Nephron (organoid): ENCODE measurements around the gene IL1RAPL1.

ENCODE experiments used
- H3K27ac Mint-ChIP-seq, 3 experiments: 2 replicates each; pipeline ENCODE4 v1.8.0; 2020; ENCODE audit warnings: mixed read lengths in 3 of 3, mild to moderate bottlenecking in 2 of 3, moderate library complexity in 1 of 3
- H3K27me3 Mint-ChIP-seq: 2 replicates; pipeline ENCODE4 v1.8.0; 2021; ENCODE audit warnings: low read depth, mild to moderate bottlenecking, moderate library complexity, mixed read lengths
- H3K36me3 Mint-ChIP-seq: 2 replicates; pipeline ENCODE4 v1.8.0; 2020; ENCODE audit warnings: low read depth, mixed read lengths
- H3K4me1 Mint-ChIP-seq: 2 replicates; pipeline ENCODE4 v1.8.0; 2020; ENCODE audit warnings: mixed read lengths
- H3K4me3 Mint-ChIP-seq, 3 experiments: 2 replicates each; pipeline ENCODE4 v1.8.0; 2020; ENCODE audit warnings: mild to moderate bottlenecking in 3 of 3, mixed read lengths in 3 of 3, moderate library complexity in 2 of 3
- H3K9me3 Mint-ChIP-seq: 2 replicates; pipeline ENCODE4 v1.8.0; 2020; ENCODE audit warnings: mixed read lengths
- TF ChIP-seq, protein P1 (sequence below), 3 experiments: fragments of 200-600 bp; sonication (generic); IDR thresholded peaks; one replicate each; pipeline ENCODE4 v1.5.0; 2021; ENCODE audit warnings: antibody characterized with exemption in 3 of 3; ENCODE audit not compliant: unreplicated experiment in 3 of 3

The IL1RAPL1 gene

DNA sequence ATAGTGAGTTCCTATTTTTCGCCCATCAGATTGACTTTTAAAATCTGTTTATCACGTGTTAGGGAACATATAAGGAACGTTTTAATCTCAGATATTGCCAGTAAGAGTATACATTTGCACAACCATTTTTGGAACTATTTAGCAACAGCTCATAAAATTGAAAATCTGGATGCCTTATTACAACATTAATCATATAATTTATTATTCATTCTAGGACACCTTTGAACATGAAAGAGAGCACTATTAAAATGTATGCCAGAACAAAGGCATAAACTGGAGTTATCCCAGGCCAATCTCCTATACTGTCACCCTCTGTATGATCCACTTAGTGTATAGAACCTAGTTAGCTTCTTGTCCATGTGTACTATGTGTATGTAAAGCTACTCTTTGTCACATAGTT, 1049.1 kb downstream of the IL1RAPL1 start:
- Mint-ChIP-seq H3K27ac (no peak overlapping the region), H3K36me3 (no peaks in the 10 kb centered on the region), H3K4me3 (no peak overlapping the region), H3K4me1 (no peaks in the 10 kb centered on the region), H3K27me3 (no peaks in the 10 kb centered on the region), H3K9me3 (no peaks in the 10 kb centered on the region)
- TF ChIP-seq, protein P1, sequence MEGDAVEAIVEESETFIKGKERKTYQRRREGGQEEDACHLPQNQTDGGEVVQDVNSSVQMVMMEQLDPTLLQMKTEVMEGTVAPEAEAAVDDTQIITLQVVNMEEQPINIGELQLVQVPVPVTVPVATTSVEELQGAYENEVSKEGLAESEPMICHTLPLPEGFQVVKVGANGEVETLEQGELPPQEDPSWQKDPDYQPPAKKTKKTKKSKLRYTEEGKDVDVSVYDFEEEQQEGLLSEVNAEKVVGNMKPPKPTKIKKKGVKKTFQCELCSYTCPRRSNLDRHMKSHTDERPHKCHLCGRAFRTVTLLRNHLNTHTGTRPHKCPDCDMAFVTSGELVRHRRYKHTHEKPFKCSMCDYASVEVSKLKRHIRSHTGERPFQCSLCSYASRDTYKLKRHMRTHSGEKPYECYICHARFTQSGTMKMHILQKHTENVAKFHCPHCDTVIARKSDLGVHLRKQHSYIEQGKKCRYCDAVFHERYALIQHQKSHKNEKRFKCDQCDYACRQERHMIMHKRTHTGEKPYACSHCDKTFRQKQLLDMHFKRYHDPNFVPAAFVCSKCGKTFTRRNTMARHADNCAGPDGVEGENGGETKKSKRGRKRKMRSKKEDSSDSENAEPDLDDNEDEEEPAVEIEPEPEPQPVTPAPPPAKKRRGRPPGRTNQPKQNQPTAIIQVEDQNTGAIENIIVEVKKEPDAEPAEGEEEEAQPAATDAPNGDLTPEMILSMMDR (IDR thresholded peaks at IDR 0.05; ENCODE audit: unreplicated experiment in 3 of 3) = no peak

DNA sequence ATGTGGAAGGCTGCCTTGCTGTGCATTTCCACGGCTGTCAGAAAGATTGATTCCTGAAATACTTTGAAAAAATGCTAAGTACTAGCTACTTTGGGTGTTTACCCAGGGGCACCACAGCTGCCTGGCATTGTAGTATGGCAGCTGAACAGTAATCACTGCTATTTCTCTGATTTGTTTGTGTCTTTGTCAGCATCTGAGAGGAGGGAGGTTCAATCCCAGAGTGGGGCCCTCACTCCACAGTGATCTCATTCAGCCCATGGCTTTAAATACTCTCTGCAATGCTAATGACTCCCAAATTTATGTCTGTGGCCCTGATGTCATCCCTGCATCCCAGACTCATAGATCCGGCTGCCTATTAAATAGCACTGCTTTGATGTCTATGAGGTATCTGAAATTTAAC, 1052.9 kb downstream of the IL1RAPL1 start:
- H3K4me1 Mint-ChIP-seq = no peaks in the 10 kb centered on the region
- peaks cover 4% of the 10 kb centered on the region for H3K9me3 Mint-ChIP-seq
- H3K27me3 Mint-ChIP-seq = no peaks in the 10 kb centered on the region
- TF ChIP-seq, protein P1 (IDR thresholded peaks at IDR 0.05; ENCODE audit: unreplicated experiment in 3 of 3) = no peak
- H3K36me3 Mint-ChIP-seq = no peaks in the 10 kb centered on the region
- no peak overlapping the region for H3K27ac Mint-ChIP-seq
- no peak overlapping the region for H3K4me3 Mint-ChIP-seq

DNA sequence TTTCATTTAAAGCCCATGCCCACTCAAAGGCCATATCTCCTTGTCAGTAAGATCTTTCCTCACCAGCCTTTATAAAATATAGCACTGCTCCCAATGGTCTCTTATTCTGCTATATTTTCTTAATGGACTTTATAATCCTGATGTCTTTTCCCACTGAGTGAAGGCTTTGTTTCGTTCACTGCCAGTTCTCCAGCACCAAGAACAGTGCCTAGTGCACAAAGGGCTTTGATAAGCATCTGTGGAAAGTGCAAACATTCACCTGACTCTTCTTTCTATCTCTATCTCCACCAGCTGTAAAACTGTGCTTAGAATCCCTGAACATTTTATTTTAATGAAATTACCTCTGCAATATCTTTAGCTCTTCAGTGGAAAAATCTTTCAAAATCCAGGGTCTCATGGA, 1054.2 kb downstream of the IL1RAPL1 start:
- Mint-ChIP-seq H3K9me3 (peaks cover 13% of the 10 kb centered on the region), H3K4me1 (no peaks in the 10 kb centered on the region), H3K4me3 (no peak overlapping the region), H3K36me3 (peaks cover 7% of the 10 kb centered on the region), H3K27ac (no peak overlapping the region), H3K27me3 (no peaks in the 10 kb centered on the region)
- TF ChIP-seq, protein P1 (IDR thresholded peaks at IDR 0.05; ENCODE audit: unreplicated experiment in 3 of 3) = no peak

DNA sequence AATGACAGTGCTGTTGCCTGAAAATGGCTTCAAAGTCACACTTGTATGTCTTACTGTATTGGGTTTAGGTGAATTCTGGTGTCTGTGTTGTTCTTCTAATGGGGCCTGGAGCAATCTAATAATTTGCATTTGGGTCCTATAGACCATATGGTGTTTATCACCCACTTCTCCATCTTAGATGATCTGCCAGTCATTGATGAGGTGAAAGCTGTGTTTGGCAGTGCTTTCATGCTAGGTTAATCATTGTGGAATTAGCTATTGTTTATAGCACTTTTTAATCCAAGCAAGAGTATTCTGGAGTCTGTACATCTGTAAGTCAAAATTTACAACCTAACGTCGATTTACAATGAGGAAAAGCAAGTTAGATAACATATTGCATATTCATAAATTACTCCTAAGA, 1055.9 kb downstream of the IL1RAPL1 start:
- TF ChIP-seq, protein P1 (IDR thresholded peaks at IDR 0.05; ENCODE audit: unreplicated experiment in 3 of 3) = no peak

DNA sequence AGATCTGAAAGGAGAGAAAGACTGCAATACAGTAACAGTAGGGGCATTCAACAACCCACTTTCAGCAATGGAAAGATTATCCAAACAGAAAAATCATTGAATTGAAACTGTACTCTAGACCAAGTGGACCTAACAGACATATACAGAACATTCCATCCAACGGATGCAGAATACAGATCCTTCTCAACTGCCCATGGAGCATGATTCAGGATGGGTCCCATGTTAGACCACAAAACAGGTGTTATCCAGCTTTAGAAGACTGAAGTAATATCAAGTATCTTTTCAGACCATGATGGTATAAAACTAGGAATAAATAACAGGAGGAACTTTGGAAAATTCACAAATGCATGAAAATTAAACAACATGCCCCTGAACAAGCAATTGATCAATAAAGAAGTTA, 1060.9 kb downstream of the IL1RAPL1 start:
- H3K4me3 Mint-ChIP-seq = no peak overlapping the region
- no peaks in the 10 kb centered on the region for H3K27me3 Mint-ChIP-seq
- TF ChIP-seq, protein P1 (IDR thresholded peaks at IDR 0.05; ENCODE audit: unreplicated experiment in 3 of 3) = no peak
- peaks cover 24% of the 10 kb centered on the region for H3K9me3 Mint-ChIP-seq
- peaks cover 10% of the 10 kb centered on the region for H3K36me3 Mint-ChIP-seq
- no peak overlapping the region for H3K27ac Mint-ChIP-seq
- H3K4me1 Mint-ChIP-seq = peaks cover 11% of the 10 kb centered on the region

More for the DNA sequence above, 1055.9 kb downstream of the IL1RAPL1 start:
- no peaks in the 10 kb centered on the region for H3K4me1 Mint-ChIP-seq
- H3K9me3 Mint-ChIP-seq = peaks cover 18% of the 10 kb centered on the region
- no peak overlapping the region for H3K27ac Mint-ChIP-seq
- H3K36me3 Mint-ChIP-seq = peaks cover 10% of the 10 kb centered on the region
- H3K4me3 Mint-ChIP-seq = no peak overlapping the region
- H3K27me3 Mint-ChIP-seq = no peaks in the 10 kb centered on the region

DNA sequence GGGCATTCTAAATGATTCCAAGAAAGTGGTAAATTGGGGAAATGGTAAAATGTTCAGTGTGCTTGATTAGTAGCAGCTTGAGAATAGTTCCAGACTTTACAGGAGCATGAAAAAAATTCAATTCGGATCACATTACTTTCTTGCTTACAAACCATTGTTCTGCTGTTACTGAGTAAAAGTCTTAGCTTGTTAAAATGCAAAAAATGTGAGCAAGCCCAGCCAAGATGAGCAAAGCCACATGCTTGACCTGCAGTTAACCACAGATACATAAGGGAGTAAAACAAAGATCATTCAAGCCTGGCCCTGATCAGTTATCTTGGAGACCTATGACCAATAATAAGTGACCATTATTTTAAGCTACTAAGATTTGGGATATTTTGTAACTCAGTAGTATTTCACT, 1065.2 kb downstream of the IL1RAPL1 start:
- no peak overlapping the region for H3K4me3 Mint-ChIP-seq
- peak overlapping the region; percentile 45 to 71 (median 62) for H3K27ac Mint-ChIP-seq
- no peaks in the 10 kb centered on the region for H3K27me3 Mint-ChIP-seq
- peaks cover 10% of the 10 kb centered on the region for H3K9me3 Mint-ChIP-seq
- H3K4me1 Mint-ChIP-seq = peaks cover 15% of the 10 kb centered on the region
- TF ChIP-seq, protein P1 (IDR thresholded peaks at IDR 0.05; ENCODE audit: unreplicated experiment in 3 of 3) = no peak
- no peaks in the 10 kb centered on the region for H3K36me3 Mint-ChIP-seq
